Kidney epithelial cell (primary cell): ENCODE measurements around the gene GRM4. TPM values are rescaled to one million over a fixed set of nuclear protein-coding genes. Genes with fewer than 3 reads are reported as not detected.

Experiments used
- DNase-seq: peaks from one replicate; pipeline ENCODE4 v3.0.0-alpha.2; 2010; ENCODE audit warnings: low read depth
- H3K27me3 ChIP-seq: 2 replicates; pipeline ENCODE4 v1.6.0; 2011; ENCODE audit warnings: low read length; ENCODE audit not compliant: control insufficient read depth, insufficient read depth
- H3K36me3 ChIP-seq: 2 replicates; pipeline ENCODE4 v1.5.1; 2011; ENCODE audit warnings: low read length; ENCODE audit not compliant: control insufficient read depth, insufficient read depth
- H3K4me3 ChIP-seq: 2 replicates; pipeline ENCODE4 v1.5.1; 2011; ENCODE audit warnings: low read depth, mild to moderate bottlenecking, control low read depth, low read length
- total RNA-seq: library from RNA; depleted of rRNA; stranded (reverse); fragments of >200 nt; gene quantifications from 2 replicates; pipeline ENCODE4 v1.2.3, GENCODE V29; 2015
- TF ChIP-seq, protein P1 (sequence below): IDR thresholded peaks from 2 replicates; pipeline ENCODE4 v1.5.1; 2011; ENCODE audit warnings: mild to moderate bottlenecking, moderate library complexity, low read length, control low read depth, inconsistent platforms; ENCODE audit not compliant: insufficient read depth, poor library complexity, severe bottlenecking

The GRM4 gene
- total RNA-seq, 1 donor from 2014 or later: not detected

DNA sequence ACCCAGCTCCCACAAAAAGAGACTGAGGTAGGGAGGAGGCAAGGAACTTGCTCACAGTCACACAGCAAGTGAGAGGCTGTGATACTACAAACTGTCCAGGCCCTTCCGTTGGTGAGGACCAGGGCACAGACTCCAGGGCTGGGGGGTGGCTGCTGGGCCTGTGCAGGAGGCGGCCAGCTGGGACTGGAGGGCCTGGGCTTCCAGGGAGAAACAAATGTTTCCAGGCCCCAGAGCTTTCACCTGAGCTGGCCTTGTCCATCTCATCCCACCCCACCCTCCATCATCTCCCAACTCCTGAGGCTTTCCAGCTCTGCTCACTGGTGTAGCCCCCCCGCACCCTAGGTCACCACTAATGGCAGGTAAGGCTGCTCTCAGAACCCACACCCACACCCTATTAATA is 86.0 kb downstream of the GRM4 start:
- TF ChIP-seq, protein P1, sequence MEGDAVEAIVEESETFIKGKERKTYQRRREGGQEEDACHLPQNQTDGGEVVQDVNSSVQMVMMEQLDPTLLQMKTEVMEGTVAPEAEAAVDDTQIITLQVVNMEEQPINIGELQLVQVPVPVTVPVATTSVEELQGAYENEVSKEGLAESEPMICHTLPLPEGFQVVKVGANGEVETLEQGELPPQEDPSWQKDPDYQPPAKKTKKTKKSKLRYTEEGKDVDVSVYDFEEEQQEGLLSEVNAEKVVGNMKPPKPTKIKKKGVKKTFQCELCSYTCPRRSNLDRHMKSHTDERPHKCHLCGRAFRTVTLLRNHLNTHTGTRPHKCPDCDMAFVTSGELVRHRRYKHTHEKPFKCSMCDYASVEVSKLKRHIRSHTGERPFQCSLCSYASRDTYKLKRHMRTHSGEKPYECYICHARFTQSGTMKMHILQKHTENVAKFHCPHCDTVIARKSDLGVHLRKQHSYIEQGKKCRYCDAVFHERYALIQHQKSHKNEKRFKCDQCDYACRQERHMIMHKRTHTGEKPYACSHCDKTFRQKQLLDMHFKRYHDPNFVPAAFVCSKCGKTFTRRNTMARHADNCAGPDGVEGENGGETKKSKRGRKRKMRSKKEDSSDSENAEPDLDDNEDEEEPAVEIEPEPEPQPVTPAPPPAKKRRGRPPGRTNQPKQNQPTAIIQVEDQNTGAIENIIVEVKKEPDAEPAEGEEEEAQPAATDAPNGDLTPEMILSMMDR: no peak
- H3K4me3 ChIP-seq: no peak overlapping the region
- DNase-seq: no peak
- peaks cover 18% of the 10 kb centered on the region for H3K27me3 ChIP-seq
- H3K36me3 ChIP-seq: no peaks in the 10 kb centered on the region

DNA sequence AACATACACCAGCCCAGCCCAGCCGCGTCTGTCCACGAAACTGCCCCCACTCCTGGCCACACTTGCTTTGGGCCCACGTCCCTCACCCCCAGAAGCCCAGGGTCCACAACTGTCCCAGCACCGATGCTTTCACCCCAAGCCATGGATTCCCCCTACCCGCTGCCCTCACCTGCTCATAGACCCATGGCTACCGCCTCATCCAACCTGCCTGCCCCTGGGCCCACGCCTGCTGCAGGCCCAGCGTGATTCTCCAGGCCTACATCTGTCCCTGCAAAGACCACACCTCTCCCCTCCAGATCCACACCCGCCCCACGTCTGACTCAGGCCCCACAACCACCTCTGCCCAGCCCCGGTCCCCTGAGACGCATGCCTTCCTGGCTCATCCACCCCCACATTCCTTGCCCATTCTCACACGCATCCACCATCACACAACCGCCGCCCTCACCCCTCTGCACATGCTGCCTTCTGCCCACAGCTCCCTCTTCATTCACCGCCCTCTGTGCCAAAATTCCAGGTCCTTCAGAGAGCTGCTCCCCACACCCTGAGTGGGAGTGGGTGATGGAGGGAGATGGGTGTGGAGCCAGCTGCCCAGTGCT is 86.7 kb downstream of the GRM4 start:
- TF ChIP-seq, protein P1: no peak
- no peaks in the 10 kb centered on the region for H3K36me3 ChIP-seq
- peaks cover 11% of the 10 kb centered on the region for H3K27me3 ChIP-seq
- no peak overlapping the region for H3K4me3 ChIP-seq
- DNase-seq: no peak

DNA sequence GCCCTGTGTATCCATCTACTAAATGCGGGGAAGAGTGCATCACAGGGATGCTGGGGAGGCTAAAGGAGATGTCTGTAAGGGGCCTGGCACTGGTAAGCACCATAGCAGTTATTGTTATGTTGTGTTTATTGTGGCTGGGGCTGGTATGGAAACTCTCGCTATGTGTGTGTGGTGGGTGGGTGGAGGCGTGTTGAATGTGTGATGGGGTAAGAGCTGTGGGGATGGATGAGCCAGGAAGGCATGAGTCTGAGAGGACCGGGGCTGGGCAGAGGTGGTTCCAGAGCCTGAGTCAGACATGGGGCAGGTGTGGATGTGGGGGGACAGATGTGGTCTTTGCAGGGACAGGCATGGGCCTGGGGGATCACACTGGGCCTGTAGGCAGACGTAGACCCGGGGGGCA is 88.1 kb downstream of the GRM4 start:
- peaks cover 2% of the 10 kb centered on the region for H3K27me3 ChIP-seq
- DNase-seq: no peak
- no peaks in the 10 kb centered on the region for H3K36me3 ChIP-seq
- no peak overlapping the region for H3K4me3 ChIP-seq
- TF ChIP-seq, protein P1: no peak

DNA sequence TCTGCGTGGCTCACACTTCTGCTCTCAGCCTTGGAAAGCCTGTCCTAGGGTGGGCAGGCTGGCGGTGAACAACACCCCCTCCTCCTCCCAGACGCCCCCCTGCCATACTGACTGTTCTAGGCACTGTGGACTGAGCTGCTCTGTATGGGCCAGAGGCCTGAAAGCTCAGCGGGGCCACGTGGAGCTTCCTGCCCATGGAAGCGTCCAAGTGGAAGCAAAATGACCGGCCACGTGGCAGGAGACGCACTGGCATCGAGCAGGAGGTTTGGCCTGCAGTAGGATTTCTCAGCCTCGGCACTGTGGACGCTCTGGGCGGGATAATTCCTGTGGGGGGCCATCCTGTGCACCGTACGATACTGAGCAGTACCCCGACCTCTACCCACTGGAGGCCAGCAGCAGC is 88.7 kb downstream of the GRM4 start:
- no peaks in the 10 kb centered on the region for H3K36me3 ChIP-seq
- DNase-seq: no peak
- H3K4me3 ChIP-seq: no peak overlapping the region
- TF ChIP-seq, protein P1: no peak
- peaks cover 7% of the 10 kb centered on the region for H3K27me3 ChIP-seq

DNA sequence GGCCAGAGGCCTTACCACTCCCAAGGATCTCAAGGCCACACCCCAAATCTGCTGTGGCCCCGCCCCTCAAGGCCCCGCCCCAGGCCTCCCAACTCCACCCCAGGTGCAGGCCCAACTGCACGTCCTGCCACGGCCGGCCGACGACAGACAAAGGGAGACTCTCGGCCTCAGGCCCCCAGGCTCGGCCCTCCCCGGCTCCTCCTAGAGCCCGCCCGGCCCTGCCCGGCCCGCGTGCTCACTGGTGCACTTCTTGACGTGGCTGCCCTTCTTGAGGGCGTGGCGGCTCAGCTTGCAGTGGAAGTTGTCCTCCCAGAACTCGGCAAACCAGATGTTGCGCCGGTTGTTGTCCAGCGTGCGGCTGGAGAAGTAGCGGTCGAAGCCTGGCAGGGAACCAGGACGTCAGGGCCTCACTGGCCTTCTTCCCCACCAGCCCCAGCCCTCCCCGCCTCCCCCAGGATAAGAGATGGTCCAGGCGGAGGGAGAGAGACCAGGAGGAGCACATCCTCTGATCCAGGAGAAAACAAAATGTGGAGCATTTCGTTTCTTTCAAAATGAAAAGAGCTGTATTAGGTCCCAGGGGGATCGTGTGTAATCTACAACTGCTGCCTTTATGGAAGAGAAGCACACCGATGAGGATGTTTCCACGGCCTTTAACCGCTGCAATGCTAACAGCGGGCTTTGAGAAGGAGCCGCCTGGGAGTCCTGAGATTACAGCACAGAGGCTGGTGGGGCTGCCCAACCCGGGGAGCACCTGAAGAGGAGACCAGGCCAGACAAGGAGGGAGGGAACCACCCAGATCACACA is 89.4 kb downstream of the GRM4 start:
- H3K36me3 ChIP-seq: no peaks in the 10 kb centered on the region
- DNase-seq: peak; percentile 26
- H3K27me3 ChIP-seq: peaks cover 11% of the 10 kb centered on the region
- TF ChIP-seq, protein P1: no peak
- no peak overlapping the region for H3K4me3 ChIP-seq
